ENCODE results near the gene RAB3C.

The RAB3C gene

GRCh38 chr5:58778888-58779287 is 196.0 kb downstream of the RAB3C start:
- DNase-seq, result no peak

- no peak for DNase-seq
Observed at GRCh38 chr5:58786035-58786434, 203.2 kb downstream of the RAB3C start.

GRCh38 chr5:58786711-58787303 is 203.9 kb downstream of the RAB3C start:
- no peak for DNase-seq

GRCh38 chr5:58787987-58788386 is 205.1 kb downstream of the RAB3C start:
- no peak for DNase-seq

GRCh38 chr5:58793888-58794657 is 211.2 kb downstream of the RAB3C start:
- no peak for DNase-seq

- peak; percentile 2 for DNase-seq
Observed at GRCh38 chr5:58794875-58795274, 212.0 kb downstream of the RAB3C start.

GRCh38 chr5:58795327-58795726 is 212.5 kb downstream of the RAB3C start:
- DNase-seq, result no peak

- no peak for DNase-seq
Observed at GRCh38 chr5:58797021-58797420, 214.1 kb downstream of the RAB3C start.

- DNase-seq, result no peak
Observed at GRCh38 chr5:58800356-58800755, 217.5 kb downstream of the RAB3C start.

- DNase-seq, result no peak
Observed at GRCh38 chr5:58800861-58801540, 218.1 kb downstream of the RAB3C start.

- no peak for DNase-seq
Observed at GRCh38 chr5:58803056-58803455, 220.2 kb downstream of the RAB3C start.

- DNase-seq, result no peak
Observed at GRCh38 chr5:58804291-58804690, 221.4 kb downstream of the RAB3C start.

GRCh38 chr5:58810086-58810485 is 227.2 kb downstream of the RAB3C start:
- no peak for DNase-seq

GRCh38 chr5:58813855-58814254 is 231.0 kb downstream of the RAB3C start:
- DNase-seq, result no peak

- DNase-seq, result no peak
Observed at GRCh38 chr5:58816181-58816731, 233.4 kb downstream of the RAB3C start.

- DNase-seq, result no peak
Observed at GRCh38 chr5:58818465-58818864, 235.6 kb downstream of the RAB3C start.

- DNase-seq, result no peak
Observed at GRCh38 chr5:58825441-58825840, 242.6 kb downstream of the RAB3C start.

GRCh38 chr5:58825899-58826298 is 243.0 kb downstream of the RAB3C start:
- DNase-seq, result no peak

GRCh38 chr5:58827463-58827862 is 244.6 kb downstream of the RAB3C start:
- DNase-seq, result no peak

GRCh38 chr5:58828258-58828657 is 245.4 kb downstream of the RAB3C start:
- DNase-seq, result no peak

GRCh38 chr5:58834242-58835225 is 251.7 kb downstream of the RAB3C start:
- no peak for DNase-seq

GRCh38 chr5:58836351-58836750 is 253.5 kb downstream of the RAB3C start:
- DNase-seq, result no peak

- DNase-seq, result no peak
Observed at GRCh38 chr5:58838729-58839128, 255.9 kb downstream of the RAB3C start.
